SU-DHL-6 (cell line): Measurements from ENCODE around the gene BGLAP.

Source experiments
- H2AFZ ChIP-seq: fragments of 200-600 bp; sonication (generic); 2 replicates; pipeline ENCODE4 v1.6.1; 2014; ENCODE audit warnings: low read depth, mild to moderate bottlenecking, moderate library complexity, mixed read lengths, antibody characterized with exemption, low read length; ENCODE audit not compliant: severe bottlenecking
- H3F3A ChIP-seq: fragments of 200-600 bp; shearing (Covaris generic); 2 replicates; pipeline ENCODE4 v1.6.0; 2016; ENCODE audit warnings: antibody characterized with exemption, mild to moderate bottlenecking; ENCODE audit not compliant: insufficient read depth
- H3K27ac ChIP-seq: fragments of 200-600 bp; sonication (generic); 2 replicates; pipeline ENCODE4 v1.5.1; 2016; ENCODE audit warnings: low read depth, mild to moderate bottlenecking, low read length, moderate library complexity, mixed read lengths
- H3K27me3 ChIP-seq: fragments of 200-600 bp; sonication (generic), shearing (Covaris generic); 2 replicates; pipeline ENCODE4 v1.6.0; 2014; ENCODE audit warnings: mild to moderate bottlenecking, low read length
- H3K36me3 ChIP-seq: fragments of 200-600 bp; sonication (generic); 2 replicates; pipeline ENCODE4 v1.6.1; 2014; ENCODE audit warnings: mild to moderate bottlenecking, low read length, mixed read lengths
- H3K4me2 ChIP-seq: fragments of 300-600, 200-600 bp; shearing (Covaris generic), sonication (generic); 2 replicates; pipeline ENCODE4 v1.6.0; 2014; ENCODE audit warnings: low read length, low read depth, mild to moderate bottlenecking; ENCODE audit not compliant: poor library complexity, severe bottlenecking
- H3K4me3 ChIP-seq: fragments of 200-600 bp; sonication (generic); 2 replicates; pipeline ENCODE4 v1.5.1; 2014; ENCODE audit warnings: antibody characterized with exemption, low read length, mild to moderate bottlenecking, mixed read lengths; ENCODE audit not compliant: insufficient read depth, poor library complexity, severe bottlenecking
- H3K79me2 ChIP-seq: fragments of 200-600 bp; sonication (generic); 2 replicates; pipeline ENCODE4 v1.6.1; 2014; ENCODE audit warnings: mild to moderate bottlenecking, low read length, moderate library complexity; ENCODE audit not compliant: insufficient read depth
- H3K9ac ChIP-seq: fragments of 200-600 bp; sonication (generic); 2 replicates; pipeline ENCODE4 v1.7.0; 2014; ENCODE audit warnings: mild to moderate bottlenecking, low read length
- H3K9me2 ChIP-seq: fragments of 200-600 bp; sonication (generic); replicated peaks from 2 replicates; pipeline ENCODE4 v1.6.1; 2014; ENCODE audit warnings: low read length; ENCODE audit not compliant: insufficient read depth
- H3K9me3 ChIP-seq: fragments of 200-600 bp; sonication (generic); 2 replicates; pipeline ENCODE4 v1.6.1; 2014; ENCODE audit warnings: low read length, mixed read lengths; ENCODE audit not compliant: insufficient read depth
- H4K20me1 ChIP-seq: fragments of 200-600 bp; sonication (generic); 2 replicates; pipeline ENCODE4 v1.6.1; 2014; ENCODE audit warnings: low read depth, mild to moderate bottlenecking, antibody characterized with exemption, low read length, moderate library complexity, mixed read lengths
- CTCF ChIP-seq: fragments of 200-600 bp; sonication (generic); IDR thresholded peaks from one replicate; pipeline ENCODE4 v1.5.1; 2017; ENCODE audit warnings: antibody characterized with exemption, mild to moderate bottlenecking, low read length, moderate library complexity; ENCODE audit not compliant: insufficient read depth, poor library complexity, severe bottlenecking
- EZH2phosphoT487 ChIP-seq: fragments of 200-600 bp; sonication (generic), shearing (Covaris generic); conservative IDR thresholded peaks from 2 replicates; pipeline ENCODE4 v1.6.1; 2018; ENCODE audit warnings: mild to moderate bottlenecking, antibody characterized with exemption, low read length, moderate library complexity, mixed read lengths

Gene BGLAP

GRCh38 chr1:156281281-156281680 is 39.3 kb downstream of the BGLAP start:
- Histone ChIP-seq H2AFZ (no peak overlapping the region), H3K9ac (peak overlapping the region; percentile 90), H3K79me2 (peaks cover 43% of the 10 kb centered on the region), H3K4me2 (peak overlapping the region; percentile 70), H3K27me3 (no peaks in the 10 kb centered on the region), H3K36me3 (0 out of 2 replicates have a peak, but pooled peaks cover 8% of the 10 kb centered on the region), H3K9me3 (no peaks in the 10 kb centered on the region), H3K4me3 (peak overlapping the region; percentile 99), H3F3A (0 out of 2 replicates have a peak, but pooled peaks cover 4% of the 10 kb centered on the region), H3K27ac (peak overlapping the region; percentile 66), H4K20me1 (no peaks in the 10 kb centered on the region), H3K9me2 (no peaks in the 10 kb centered on the region)
- TF ChIP-seq EZH2phosphoT487 (no peak), CTCF (no peak)

- Histone ChIP-seq H3K9me2 (no peaks in the 10 kb centered on the region), H3K79me2 (peaks cover 43% of the 10 kb centered on the region), H3K36me3 (0 out of 2 replicates have a peak, but pooled peaks cover 8% of the 10 kb centered on the region), H3K9ac (peak overlapping the region; percentile 90), H4K20me1 (no peaks in the 10 kb centered on the region), H3K9me3 (no peaks in the 10 kb centered on the region), H3K4me2 (peak overlapping the region; percentile 70), H3K27ac (peak overlapping the region; percentile 66), H3K4me3 (peak overlapping the region; percentile 99), H3K27me3 (no peaks in the 10 kb centered on the region), H2AFZ (no peak overlapping the region), H3F3A (0 out of 2 replicates have a peak, but pooled peaks cover 4% of the 10 kb centered on the region)
- no peak for TF ChIP-seq EZH2phosphoT487
- no peak for TF ChIP-seq CTCF
Observed at GRCh38 chr1:156281693-156282478, 39.9 kb downstream of the BGLAP start.

- H3K79me2 ChIP-seq: peaks cover 43% of the 10 kb centered on the region
- no peaks in the 10 kb centered on the region for H3K27me3 ChIP-seq
- 0 out of 2 replicates have a peak, but pooled peaks cover 4% of the 10 kb centered on the region for H3F3A ChIP-seq
- peak within 1 kb of the TSS; percentile 99 for H3K4me3 ChIP-seq
- no peaks in the 10 kb centered on the region for H3K9me3 ChIP-seq
- peak within 1 kb of the TSS; percentile 90 for H3K9ac ChIP-seq
- peak within 1 kb of the TSS; percentile 88 for H3K4me2 ChIP-seq
- H3K36me3 ChIP-seq: 0 out of 2 replicates have a peak, but pooled peaks cover 8% of the 10 kb centered on the region
- no peaks in the 10 kb centered on the region for H4K20me1 ChIP-seq
- TF ChIP-seq EZH2phosphoT487: no peak
- TF ChIP-seq CTCF: no peak
- H3K9me2 ChIP-seq: no peaks in the 10 kb centered on the region
- H2AFZ ChIP-seq: peak within 1 kb of the TSS; percentile 72
- H3K27ac ChIP-seq: peak within 1 kb of the TSS; percentile 66
Observed at GRCh38 chr1:156282479-156283222, 40.7 kb downstream of the BGLAP start, which contains the start of gene SMG5. Gene SMG5, minus strand, starts transcription at chr1:156282825. Its CDS starts 145 bp downstream, at chr1:156282680.
